Measurements from ENCODE around the gene COL19A1.

Gene COL19A1

DNA sequence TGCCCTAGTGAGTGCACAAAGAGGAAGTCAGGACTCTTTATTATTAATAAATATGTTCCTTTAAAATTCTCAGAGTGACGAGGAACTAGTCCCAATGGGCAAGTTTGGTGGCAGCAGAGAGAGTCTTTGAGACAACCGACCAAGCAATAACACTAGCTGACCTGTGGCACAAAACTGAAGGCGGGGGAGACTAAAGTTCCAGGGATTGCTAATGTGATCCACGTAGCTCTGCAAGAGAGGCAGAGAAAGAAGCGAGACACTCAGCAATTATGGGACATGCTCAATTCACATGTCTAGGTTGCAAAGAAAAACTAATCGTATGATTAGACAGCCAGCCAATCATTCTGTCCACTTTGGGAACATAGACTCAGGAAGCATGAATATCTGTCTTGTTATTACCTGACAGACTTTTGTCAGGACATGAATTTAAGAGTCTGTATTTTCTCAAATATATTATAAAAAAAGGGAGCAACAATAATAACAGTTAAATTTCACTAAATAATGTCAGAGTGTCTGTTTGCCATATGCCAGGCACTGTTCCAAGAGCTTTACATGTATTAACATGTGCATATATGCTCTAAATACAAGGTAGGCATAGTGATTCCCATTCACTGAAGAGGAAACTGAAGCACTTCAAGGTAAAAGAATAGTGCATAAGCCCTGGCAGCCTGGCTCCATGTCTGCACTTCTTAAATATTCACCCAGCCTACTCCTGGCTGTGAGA is 355.5 kb downstream of the COL19A1 start:
- H3K4me3 ChIP-seq (ENCODE audit: low read depth in 1 of 2, low read length in 2 of 2): no peak overlapping the region
- H3K4me1 ChIP-seq (ENCODE audit: control insufficient read depth in 1 of 2, insufficient read depth in 2 of 2, low read length in 2 of 2): peaks cover 4 to 11% of the 10 kb centered on the region in 2 donors
- no peaks in the 10 kb centered on the region for H3K36me3 ChIP-seq (ENCODE audit: control insufficient read depth in 1 of 2, insufficient read depth in 2 of 2, low read length in 2 of 2)
- H3K9me3 ChIP-seq (ENCODE audit: control insufficient read depth in 1 of 2, low read length in 2 of 2): no peaks in the 10 kb centered on the region
- no peak overlapping the region for H3K27ac ChIP-seq (ENCODE audit: low read depth, low read length)
- no peaks in the 10 kb centered on the region for H3K27me3 ChIP-seq (ENCODE audit: control insufficient read depth in 1 of 2, insufficient read depth in 2 of 2, low read length in 2 of 2)
- no peak overlapping the region for H3K9ac ChIP-seq (ENCODE audit: low read depth in 1 of 2, low read length in 2 of 2)

DNA sequence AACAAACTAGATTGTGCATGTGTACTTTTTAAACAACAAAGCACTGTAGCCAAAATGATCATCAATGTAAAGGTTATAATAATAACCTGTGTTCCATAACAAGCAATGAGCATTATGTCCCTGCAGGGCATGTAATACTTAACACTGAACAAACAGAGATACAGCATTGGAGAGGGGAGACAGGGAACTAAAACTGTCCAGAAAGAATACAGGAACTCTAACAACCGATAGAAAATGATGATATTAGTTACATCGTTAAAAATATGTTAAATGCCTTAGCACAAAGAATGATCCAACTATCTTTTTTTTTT is 356.0 kb downstream of the COL19A1 start:
- Histone ChIP-seq H3K9me3 (ENCODE audit: control insufficient read depth in 1 of 2, low read length in 2 of 2) (no peaks in the 10 kb centered on the region), H3K9ac (ENCODE audit: low read depth in 1 of 2, low read length in 2 of 2) (no peak overlapping the region), H3K27me3 (ENCODE audit: control insufficient read depth in 1 of 2, insufficient read depth in 2 of 2, low read length in 2 of 2) (no peaks in the 10 kb centered on the region), H3K4me1 (ENCODE audit: control insufficient read depth in 1 of 2, insufficient read depth in 2 of 2, low read length in 2 of 2) (peaks cover 4 to 11% of the 10 kb centered on the region in 2 donors), H3K36me3 (ENCODE audit: control insufficient read depth in 1 of 2, insufficient read depth in 2 of 2, low read length in 2 of 2) (no peaks in the 10 kb centered on the region), H3K4me3 (ENCODE audit: low read depth in 1 of 2, low read length in 2 of 2) (no peak overlapping the region), H3K27ac (ENCODE audit: low read depth, low read length) (no peak overlapping the region)

DNA sequence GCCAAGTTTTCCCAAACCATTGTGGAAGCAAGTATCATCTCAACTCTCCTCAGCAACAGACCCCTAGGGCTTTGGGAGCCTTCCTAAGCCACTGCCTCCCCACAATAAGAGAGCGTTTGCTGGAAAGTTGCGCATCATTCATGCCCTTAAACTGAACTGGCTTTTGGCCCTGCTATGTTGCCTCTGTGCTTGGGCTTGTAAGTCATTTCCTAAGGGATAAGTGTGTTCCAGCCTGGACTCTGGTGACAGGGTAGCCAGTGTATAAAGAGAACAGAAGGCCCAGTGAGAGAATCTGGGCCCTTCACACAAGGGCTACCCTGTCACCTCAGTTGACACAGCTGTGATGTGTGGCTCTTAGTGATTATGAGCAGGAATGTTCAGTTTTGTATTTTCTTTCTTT is 358.7 kb downstream of the COL19A1 start:
- no peaks in the 10 kb centered on the region for H3K9me3 ChIP-seq (ENCODE audit: control insufficient read depth in 1 of 2, low read length in 2 of 2)
- H3K27me3 ChIP-seq (ENCODE audit: control insufficient read depth in 1 of 2, insufficient read depth in 2 of 2, low read length in 2 of 2): no peaks in the 10 kb centered on the region
- H3K4me3 ChIP-seq (ENCODE audit: low read depth in 1 of 2, low read length in 2 of 2): no peak overlapping the region
- no peak overlapping the region for H3K27ac ChIP-seq (ENCODE audit: low read depth, low read length)
- H3K4me1 ChIP-seq (ENCODE audit: control insufficient read depth in 1 of 2, insufficient read depth in 2 of 2, low read length in 2 of 2): peaks cover 4 to 11% of the 10 kb centered on the region in 2 donors
- no peaks in the 10 kb centered on the region for H3K36me3 ChIP-seq (ENCODE audit: control insufficient read depth in 1 of 2, insufficient read depth in 2 of 2, low read length in 2 of 2)
- H3K9ac ChIP-seq (ENCODE audit: low read depth in 1 of 2, low read length in 2 of 2): no peak overlapping the region

DNA sequence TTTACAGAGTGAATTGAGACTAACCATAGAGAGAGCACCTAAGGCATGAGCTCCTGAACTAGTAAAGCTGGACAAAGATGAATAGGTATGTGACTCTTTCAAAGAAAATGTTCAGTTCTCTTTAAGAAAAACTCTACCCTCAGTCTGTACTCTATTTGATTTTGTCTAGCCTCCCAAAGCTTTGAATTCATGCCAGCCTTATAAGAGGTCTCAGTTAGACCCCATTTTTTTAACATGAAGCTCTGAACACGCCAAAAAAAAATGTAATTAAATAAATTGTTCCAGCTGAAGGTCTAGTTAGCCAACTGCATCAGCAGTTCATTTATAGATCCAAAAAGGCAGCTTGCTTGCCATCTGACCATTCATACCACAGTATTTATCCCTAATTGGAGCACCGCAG is 365.0 kb downstream of the COL19A1 start:
- H3K36me3 ChIP-seq (ENCODE audit: control insufficient read depth in 1 of 2, insufficient read depth in 2 of 2, low read length in 2 of 2): no peaks in the 10 kb centered on the region
- no peaks in the 10 kb centered on the region for H3K4me1 ChIP-seq (ENCODE audit: control insufficient read depth in 1 of 2, insufficient read depth in 2 of 2, low read length in 2 of 2)
- H3K27me3 ChIP-seq (ENCODE audit: control insufficient read depth in 1 of 2, insufficient read depth in 2 of 2, low read length in 2 of 2): no peaks in the 10 kb centered on the region
- H3K9ac ChIP-seq (ENCODE audit: low read depth in 1 of 2, low read length in 2 of 2): no peak overlapping the region
- no peak overlapping the region for H3K27ac ChIP-seq (ENCODE audit: low read depth, low read length)
- no peak overlapping the region for H3K4me3 ChIP-seq (ENCODE audit: low read depth in 1 of 2, low read length in 2 of 2)
- H3K9me3 ChIP-seq (ENCODE audit: control insufficient read depth in 1 of 2, low read length in 2 of 2): no peaks in the 10 kb centered on the region

DNA sequence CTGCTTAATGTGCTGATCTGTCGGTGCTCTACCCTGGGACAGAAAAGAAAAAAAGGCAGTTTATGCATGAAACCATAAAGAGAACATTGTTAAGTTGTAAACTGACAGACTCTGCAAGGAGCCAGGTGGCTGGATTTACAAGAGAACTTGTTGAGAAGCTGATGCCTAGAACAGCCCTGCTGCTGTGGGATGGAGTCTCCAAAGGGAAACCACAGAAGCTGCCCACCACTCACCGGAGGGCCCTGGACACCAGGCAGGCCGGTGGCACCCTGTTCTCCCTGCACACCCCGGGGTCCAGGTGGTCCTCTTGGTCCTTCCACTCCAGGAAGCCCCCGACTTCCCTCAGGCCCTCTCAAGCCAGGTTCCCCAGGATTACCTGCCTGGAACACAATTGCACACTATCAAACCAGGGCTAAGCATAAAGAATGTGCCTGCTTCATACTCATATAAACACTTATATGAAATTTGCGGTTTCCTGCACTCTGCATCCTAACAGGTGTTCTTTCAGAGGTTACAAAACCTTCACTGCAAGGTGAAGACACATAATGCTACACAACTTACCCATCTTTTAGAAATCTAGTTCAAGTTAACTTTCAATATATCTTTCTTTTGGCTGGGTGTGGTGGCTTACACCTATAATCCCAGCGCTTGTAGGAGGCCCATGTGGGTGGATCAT is 368.3 kb downstream of the COL19A1 start:
- Histone ChIP-seq H3K4me1 (ENCODE audit: control insufficient read depth in 1 of 2, insufficient read depth in 2 of 2, low read length in 2 of 2) (no peaks in the 10 kb centered on the region), H3K36me3 (ENCODE audit: control insufficient read depth in 1 of 2, insufficient read depth in 2 of 2, low read length in 2 of 2) (no peaks in the 10 kb centered on the region), H3K27ac (ENCODE audit: low read depth, low read length) (no peak overlapping the region)

DNA sequence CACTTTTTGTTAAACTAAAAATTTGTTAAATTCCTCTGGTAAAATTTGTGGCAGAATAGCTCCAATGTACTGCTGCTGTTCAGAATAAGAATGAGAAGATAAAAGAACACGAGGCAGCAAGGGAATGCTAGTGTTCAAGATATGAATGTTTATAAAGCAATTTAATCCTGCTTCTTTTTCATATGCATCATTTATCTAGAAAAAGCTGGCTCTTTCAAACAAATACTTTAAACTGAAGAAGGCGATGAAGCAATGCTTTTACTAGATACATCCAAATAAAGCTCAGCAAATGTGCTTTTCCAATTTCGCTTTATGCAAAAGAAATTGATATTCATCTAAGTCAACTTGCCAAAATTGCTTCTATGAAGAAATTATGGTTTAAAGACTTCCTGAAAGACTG is 370.0 kb downstream of the COL19A1 start:
- H3K36me3 ChIP-seq (ENCODE audit: control insufficient read depth in 1 of 2, insufficient read depth in 2 of 2, low read length in 2 of 2): no peaks in the 10 kb centered on the region
- H3K4me3 ChIP-seq (ENCODE audit: low read depth in 1 of 2, low read length in 2 of 2): no peak overlapping the region
- H3K27me3 ChIP-seq (ENCODE audit: control insufficient read depth in 1 of 2, insufficient read depth in 2 of 2, low read length in 2 of 2): no peaks in the 10 kb centered on the region
- no peaks in the 10 kb centered on the region for H3K9me3 ChIP-seq (ENCODE audit: control insufficient read depth in 1 of 2, low read length in 2 of 2)
- peaks cover 0 to 5% of the 10 kb centered on the region in 2 donors for H3K4me1 ChIP-seq (ENCODE audit: control insufficient read depth in 1 of 2, insufficient read depth in 2 of 2, low read length in 2 of 2)
- no peak overlapping the region for H3K9ac ChIP-seq (ENCODE audit: low read depth in 1 of 2, low read length in 2 of 2)
- no peak overlapping the region for H3K27ac ChIP-seq (ENCODE audit: low read depth, low read length)

More for the DNA sequence above, 368.3 kb downstream of the COL19A1 start:
- Histone ChIP-seq H3K4me3 (ENCODE audit: low read depth in 1 of 2, low read length in 2 of 2) (no peak overlapping the region), H3K9me3 (ENCODE audit: control insufficient read depth in 1 of 2, low read length in 2 of 2) (no peaks in the 10 kb centered on the region), H3K9ac (ENCODE audit: low read depth in 1 of 2, low read length in 2 of 2) (no peak overlapping the region), H3K27me3 (ENCODE audit: control insufficient read depth in 1 of 2, insufficient read depth in 2 of 2, low read length in 2 of 2) (no peaks in the 10 kb centered on the region)

DNA sequence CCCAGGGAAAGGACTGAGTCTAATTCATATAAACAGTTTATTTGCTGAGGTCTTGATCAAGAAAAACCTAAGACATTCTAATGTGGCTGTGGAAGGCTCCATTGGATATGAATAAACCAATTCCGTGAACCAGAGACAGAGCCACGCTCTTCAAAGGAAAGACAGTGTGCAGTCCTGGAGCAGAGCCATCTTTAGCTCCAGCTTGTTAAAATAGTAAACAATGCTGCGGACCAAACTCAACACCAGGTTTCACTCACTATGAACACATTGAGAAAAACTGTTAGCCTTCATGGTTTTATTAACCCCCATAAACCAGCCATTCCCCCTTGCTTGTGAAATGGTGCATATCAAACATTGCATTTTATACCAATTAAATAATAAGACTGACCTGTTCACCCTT is 374.7 kb downstream of the COL19A1 start:
- Histone ChIP-seq H3K9ac (ENCODE audit: low read depth in 1 of 2, low read length in 2 of 2) (no peak overlapping the region), H3K9me3 (ENCODE audit: control insufficient read depth in 1 of 2, low read length in 2 of 2) (no peaks in the 10 kb centered on the region), H3K36me3 (ENCODE audit: control insufficient read depth in 1 of 2, insufficient read depth in 2 of 2, low read length in 2 of 2) (no peaks in the 10 kb centered on the region), H3K4me3 (ENCODE audit: low read depth in 1 of 2, low read length in 2 of 2) (no peak overlapping the region), H3K27ac (ENCODE audit: low read depth, low read length) (no peak overlapping the region), H3K4me1 (ENCODE audit: control insufficient read depth in 1 of 2, insufficient read depth in 2 of 2, low read length in 2 of 2) (peaks cover 0 to 7% of the 10 kb centered on the region in 2 donors), H3K27me3 (ENCODE audit: control insufficient read depth in 1 of 2, insufficient read depth in 2 of 2, low read length in 2 of 2) (no peaks in the 10 kb centered on the region)

DNA sequence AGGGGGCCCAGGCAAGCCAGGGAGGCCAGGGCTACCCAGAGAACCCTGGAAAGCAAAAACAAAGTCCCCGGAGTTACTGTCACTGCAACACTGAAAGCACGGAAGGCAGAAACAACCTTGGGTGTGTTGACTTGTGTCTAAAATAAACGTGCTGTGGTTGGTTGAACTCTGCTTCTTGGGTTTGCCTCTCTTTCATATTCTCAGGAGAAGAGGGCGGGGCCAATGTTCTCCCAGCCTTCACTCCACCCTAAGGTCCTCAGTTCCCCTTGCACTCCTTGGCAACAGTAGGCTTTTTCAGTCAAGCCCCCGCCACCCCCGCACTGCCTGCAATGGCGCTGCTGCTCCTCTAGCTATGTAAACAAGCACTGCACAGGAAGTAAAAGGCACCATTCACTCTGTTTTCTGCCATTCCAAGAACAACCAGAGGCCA is 375.6 kb downstream of the COL19A1 start:
- no peak overlapping the region for H3K4me3 ChIP-seq (ENCODE audit: low read depth in 1 of 2, low read length in 2 of 2)

DNA sequence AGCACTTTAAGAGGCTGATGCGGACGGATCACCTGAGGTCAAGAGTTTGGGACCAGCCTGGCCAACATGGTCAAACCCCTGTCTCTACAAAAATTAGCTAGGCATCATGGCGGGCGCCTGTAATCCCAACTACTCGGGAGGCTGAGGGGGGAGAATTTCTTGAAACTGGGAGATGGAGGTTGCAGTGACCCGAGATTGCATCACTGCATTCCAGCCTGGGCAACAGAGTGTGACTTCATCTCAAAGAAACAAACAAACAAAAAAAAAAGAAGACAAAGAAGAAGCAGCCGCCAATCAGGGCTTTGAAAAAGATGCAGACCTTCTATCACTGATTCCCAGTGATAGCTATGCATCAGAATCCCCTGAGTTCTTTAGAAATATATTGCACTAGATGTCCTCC is 379.8 kb downstream of the COL19A1 start:
- no peaks in the 10 kb centered on the region for H3K9me3 ChIP-seq (ENCODE audit: control insufficient read depth in 1 of 2, low read length in 2 of 2)
- no peak overlapping the region for H3K27ac ChIP-seq (ENCODE audit: low read depth, low read length)
- peaks cover 0 to 4% of the 10 kb centered on the region in 2 donors for H3K4me1 ChIP-seq (ENCODE audit: control insufficient read depth in 1 of 2, insufficient read depth in 2 of 2, low read length in 2 of 2)
- H3K4me3 ChIP-seq (ENCODE audit: low read depth in 1 of 2, low read length in 2 of 2): no peak overlapping the region
- no peak overlapping the region for H3K9ac ChIP-seq (ENCODE audit: low read depth in 1 of 2, low read length in 2 of 2)
- H3K27me3 ChIP-seq (ENCODE audit: control insufficient read depth in 1 of 2, insufficient read depth in 2 of 2, low read length in 2 of 2): no peaks in the 10 kb centered on the region
- no peaks in the 10 kb centered on the region for H3K36me3 ChIP-seq (ENCODE audit: control insufficient read depth in 1 of 2, insufficient read depth in 2 of 2, low read length in 2 of 2)

More for the DNA sequence above, 375.6 kb downstream of the COL19A1 start:
- Histone ChIP-seq H3K9ac (ENCODE audit: low read depth in 1 of 2, low read length in 2 of 2) (no peak overlapping the region), H3K4me1 (ENCODE audit: control insufficient read depth in 1 of 2, insufficient read depth in 2 of 2, low read length in 2 of 2) (peaks cover 0 to 7% of the 10 kb centered on the region in 2 donors), H3K27ac (ENCODE audit: low read depth, low read length) (no peak overlapping the region), H3K36me3 (ENCODE audit: control insufficient read depth in 1 of 2, insufficient read depth in 2 of 2, low read length in 2 of 2) (no peaks in the 10 kb centered on the region), H3K27me3 (ENCODE audit: control insufficient read depth in 1 of 2, insufficient read depth in 2 of 2, low read length in 2 of 2) (no peaks in the 10 kb centered on the region), H3K9me3 (ENCODE audit: control insufficient read depth in 1 of 2, low read length in 2 of 2) (no peaks in the 10 kb centered on the region)

DNA sequence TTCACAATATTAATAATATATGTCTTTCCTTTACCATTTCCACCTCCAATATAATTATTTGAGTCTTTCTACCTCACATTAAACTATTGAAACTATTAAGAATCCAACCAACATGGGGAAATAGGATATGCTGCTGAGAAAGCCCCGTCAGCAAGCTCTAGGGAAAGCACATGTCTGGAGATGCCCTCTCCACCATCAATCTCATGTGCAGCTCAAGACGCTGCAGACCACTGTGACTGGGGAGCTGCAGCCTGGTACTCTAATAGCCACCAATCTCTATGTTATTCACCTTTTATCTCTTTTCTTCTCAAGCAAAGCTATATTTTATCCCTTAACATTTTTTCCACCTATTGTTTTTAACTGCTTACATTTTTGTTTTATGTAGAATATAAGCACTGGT is 386.2 kb downstream of the COL19A1 start:
- Histone ChIP-seq H3K36me3 (ENCODE audit: control insufficient read depth in 1 of 2, insufficient read depth in 2 of 2, low read length in 2 of 2) (no peaks in the 10 kb centered on the region), H3K27ac (ENCODE audit: low read depth, low read length) (no peak overlapping the region), H3K9ac (ENCODE audit: low read depth in 1 of 2, low read length in 2 of 2) (no peak overlapping the region), H3K4me3 (ENCODE audit: low read depth in 1 of 2, low read length in 2 of 2) (no peak overlapping the region), H3K4me1 (ENCODE audit: control insufficient read depth in 1 of 2, insufficient read depth in 2 of 2, low read length in 2 of 2) (no peaks in the 10 kb centered on the region), H3K27me3 (ENCODE audit: control insufficient read depth in 1 of 2, insufficient read depth in 2 of 2, low read length in 2 of 2) (no peaks in the 10 kb centered on the region), H3K9me3 (ENCODE audit: control insufficient read depth in 1 of 2, low read length in 2 of 2) (no peaks in the 10 kb centered on the region)

Measured in duodenal mucosa (tissue), 2 donors.